Heart left ventricle (tissue), 16 donors: ENCODE measurements around the gene NEURL3. TPM values are rescaled to one million over a fixed set of nuclear protein-coding genes. Genes with fewer than 3 reads are reported as not detected.

ENCODE experiments used
- ATAC-seq, 4 donors: fragments of 200-7000 bp; cut with Tn5 transposase; one replicate each; pipeline ENCODE4 v1.9.1; 2020 to 2022; ENCODE audit warnings: moderate library complexity in 4 of 4, mild to moderate bottlenecking in 3 of 4, moderate number of reproducible peaks in 1 of 4
- DNase-seq, 5 donors: peaks; one replicate each; pipeline ENCODE4 v3.0.0-alpha.2; 2020
- H3K27ac ChIP-seq, 12 donors: fragments of 200-600 bp; sonication (generic) in 4 of 12; one replicate each; pipeline versions ENCODE4 v1.5.0 to v1.8.0; 2016 to 2022; ENCODE audit warnings: mild to moderate bottlenecking in 2 of 12
- H3K27me3 ChIP-seq, 9 donors: fragments of 200-600 bp; sonication (generic) in 2 of 9; one replicate each; pipeline versions ENCODE4 v1.5.1 to v1.8.0; 2016 to 2022; ENCODE audit warnings: mild to moderate bottlenecking in 3 of 9
- H3K36me3 ChIP-seq, 9 donors: fragments of 200-600 bp; sonication (generic) in 2 of 9; one replicate each; pipeline versions ENCODE4 v1.5.0 to v1.8.0; 2018 to 2022; ENCODE audit warnings: mild to moderate bottlenecking in 2 of 9
- H3K4me1 ChIP-seq, 12 donors: fragments of 200-600 bp; sonication (generic) in 4 of 12; one replicate each; pipeline versions ENCODE4 v1.5.0 to v1.8.0; 2016 to 2022; ENCODE audit warnings: mild to moderate bottlenecking in 3 of 12
- H3K4me3 ChIP-seq, 12 donors: fragments of 200-600 bp; sonication (generic) in 4 of 12; one replicate each; pipeline versions ENCODE4 v1.5.0 to v1.8.0; 2017 to 2022; ENCODE audit warnings: mild to moderate bottlenecking in 9 of 12, moderate library complexity in 4 of 12
- H3K9me3 ChIP-seq, 12 donors: fragments of 200-600 bp; sonication (generic) in 4 of 12; one replicate each; pipeline versions ENCODE4 v1.5.0 to v1.8.0; 2016 to 2022; ENCODE audit warnings: mild to moderate bottlenecking in 1 of 12
- CTCF ChIP-seq, 12 donors: fragments of 200-600 bp; sonication (generic) in 4 of 12; IDR thresholded peaks; one replicate each; pipeline versions ENCODE4 v1.5.0 to v1.8.0; 2018 to 2022; ENCODE audit warnings: antibody characterized with exemption in 12 of 12, mild to moderate bottlenecking in 5 of 12
- POLR2A ChIP-seq, 2 donors: fragments of 450-650 bp; IDR thresholded peaks; one replicate each; pipeline ENCODE4 v1.6.1; 2017; ENCODE audit warnings: antibody characterized with exemption in 2 of 2, mild to moderate bottlenecking in 2 of 2, moderate library complexity in 2 of 2
- WGBS, 4 donors: extraction: QIAGEN DNeasy Blood & Tissue Kit in 2 of 4; methylation state at CpG; one replicate each; pipeline versions ENCODE4 v1.1.5 to v1.1.7; 2013 to 2018; 5-methylcytosine and 5-hydroxymethylcytosine counted together
- intact Hi-C, 10 donors: fragments of 100-400 bp; cut with DNase I; formaldehyde crosslinking; loops; one replicate each; pipeline versions ENCODE4 v1.11.1 to v1.14.2; 2022
- polyA plus RNA-seq, 2 donors: library from polyadenylated mRNA; stranded (reverse); fragments of 200-250 nt; gene quantifications; one replicate each; pipeline ENCODE4 v1.2.3, GENCODE V29; 2013
- total RNA-seq, 9 donors: library from RNA; depleted of rRNA in 2 of 9; stranded (reverse); fragments of >200 nt in 2 of 9; fragmentation: NEBNext Ultra II Directional in 3 of 9; extraction: Animal tissue kit (Norgen Biotek cat#: 25700) in 3 of 9; gene quantifications; one replicate each; pipeline versions ENCODE4 v1.1.0 to v1.2.4, GENCODE V29; 2016 to 2023
- donor health status: ischemic (EF 13 %, LVEDD 7.1; RV severe dilation, severe dysfunction).
- donor health status: healthy with polysubstance abuse.
- donor health status: DM: no; HTN: yes; CAD: no.
- donor health status: DM: no; HTN: no; CAD: no.
- donor health status: ischemic (EF 25% LVEDD 6.9; RV normal size, moderate dysfunction).
- donor health status: ischemic (EF 25% LVEDD 5.7; RV mildly dilated, moderate dysfunction).
- donor health status: healthy.
- donor health status: DM: yes; HTN: yes; CAD: no.
- donor health status: ischemic (EF 35%, LVEDD 5.7; RV mildly dilated, moderate dysfunction).
- donor health status: nonischemic (EF 11% LVEDD 7.7; RV severe dilation, severe dysfunction).
- donor health status: DM: yes; HTN: yes; CAD: no.
- donor health status: PGD.
- donor health status: ischemic (EF 29% LVEDD 5.4; RV normal size, mild dysfunction).
- donor health status: nonischemic (EF 23%, LVEDD 6.1; RV moderate dilation, normal function).

Gene NEURL3
- total and polyA plus RNA-seq, 11 donors: 0.07 to 0.75 (median 0.27) TPM; not detected in 8

DNA sequence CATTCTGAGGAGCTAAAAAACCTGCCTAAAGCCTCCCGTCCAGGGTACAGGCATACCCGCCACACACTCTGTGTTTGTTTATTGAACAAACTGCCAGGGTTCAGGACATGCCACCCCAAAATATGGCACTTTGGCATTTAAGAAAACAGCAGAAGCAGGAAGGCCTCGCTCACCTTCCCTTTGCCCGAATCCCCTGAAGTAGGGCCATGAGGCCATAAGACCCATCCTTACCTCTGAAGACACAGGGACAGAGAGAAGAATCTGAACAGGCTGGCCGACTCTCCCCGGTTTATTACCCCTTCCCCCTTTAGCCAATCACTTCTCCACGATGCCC is 1.7 kb upstream of the NEURL3 start:
- no peak overlapping the region for H3K27ac ChIP-seq
- H3K4me3 ChIP-seq: no peak overlapping the region
- ATAC-seq (no peak), DNase-seq (no peak)
- intact Hi-C loops: loop anchor here (5.0 to 10.0 kb wide), 8 partner anchors 35 to 372 kb away; partner anchors contain the start of genes ASTL (in 7 of the 10), SNRNP200 (in 3 of the 10) and NCAPH (in 1 of the 10)
- no peaks in the 10 kb centered on the region for H3K27me3 ChIP-seq
- H3K9me3 ChIP-seq: no peaks in the 10 kb centered on the region
- no peaks in the 10 kb centered on the region for H3K36me3 ChIP-seq
- 95 to 98% (median 97%) methylated on average over 5 to 7 of the region's 7 CpGs for WGBS, 4 donors
- TF ChIP-seq CTCF (IDR thresholded peaks at IDR 0.05) (no peak), POLR2A (IDR thresholded peaks at IDR 0.05) (no peak)
- H3K4me1 ChIP-seq: peaks cover 0 to 35% (median 20%) of the 10 kb centered on the region in 12 donors

DNA sequence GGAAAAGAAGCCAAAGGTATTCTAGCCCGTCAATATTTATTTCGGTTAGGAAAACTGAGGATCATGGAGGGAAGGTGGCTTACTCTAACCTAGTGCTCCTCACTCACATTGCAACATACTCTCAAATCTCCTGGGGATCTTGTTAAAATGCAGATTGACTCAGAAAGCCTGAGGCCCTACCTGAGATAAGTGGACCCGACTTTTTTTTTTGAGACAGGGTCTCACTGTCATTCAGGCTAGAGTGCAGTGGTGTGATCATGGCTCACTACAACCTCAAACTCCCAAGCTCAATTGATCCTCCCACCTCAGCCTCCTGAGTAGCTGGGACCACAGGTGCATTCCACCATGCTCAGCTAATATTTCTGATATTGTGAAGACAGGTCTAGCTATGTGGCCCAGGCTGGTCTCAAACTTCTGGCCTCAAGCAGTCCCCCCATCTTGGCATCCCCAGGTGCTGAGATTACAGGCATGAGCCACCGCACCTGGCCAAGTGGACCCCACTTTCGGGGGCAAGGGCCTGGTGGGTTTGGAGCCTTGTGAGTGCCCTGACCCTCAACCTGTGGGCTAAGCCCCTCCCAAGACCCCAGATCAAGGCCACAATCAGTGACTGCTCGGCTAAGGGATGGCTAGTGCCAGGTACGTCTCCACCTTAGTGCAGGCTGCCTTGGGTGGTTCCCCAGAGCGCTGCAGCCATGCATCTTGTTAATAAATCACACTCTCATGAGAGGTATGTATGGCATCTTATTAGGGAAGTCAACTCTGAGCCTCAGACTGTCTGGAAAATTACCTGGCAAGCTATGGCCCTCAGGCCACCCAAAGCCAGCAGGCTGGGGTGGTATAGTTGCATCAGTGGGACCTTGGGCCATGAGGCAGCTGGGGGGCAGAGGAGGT is 1.1 kb upstream of the NEURL3 start:
- H3K27ac ChIP-seq: no peak overlapping the region

DNA sequence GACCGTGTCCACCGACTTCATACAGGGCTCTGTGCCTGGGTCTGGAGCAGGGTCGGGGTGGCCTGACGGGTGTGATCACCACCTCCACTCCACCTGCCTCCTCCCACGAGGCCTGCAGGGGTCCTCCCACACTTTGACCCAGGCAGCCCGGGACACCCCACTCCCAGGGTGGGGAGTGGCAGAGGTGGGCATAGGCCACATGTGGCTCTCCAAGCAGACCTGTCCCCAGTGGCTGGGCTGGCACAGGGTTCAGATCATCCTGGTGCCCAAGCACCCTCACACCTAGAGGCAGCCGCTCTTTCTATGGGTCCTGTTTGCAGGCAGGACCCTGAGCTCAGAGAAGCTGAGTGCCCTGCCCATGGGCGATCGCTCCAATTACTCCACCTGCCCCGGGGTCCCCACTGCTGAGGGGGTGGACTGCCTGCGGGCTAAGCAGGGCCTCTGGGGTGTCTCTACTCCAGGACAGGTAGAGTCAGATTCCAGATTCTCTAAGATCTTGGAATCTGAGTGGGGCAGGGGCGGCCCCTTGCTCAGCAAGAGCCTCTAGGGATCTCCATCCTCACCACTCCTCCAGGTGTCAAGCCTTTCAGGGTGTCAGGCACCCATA is 1.4 kb downstream of the NEURL3 start:
- intact Hi-C loops: loop anchor here in 6 of 10 donors (10.0 kb wide), 3 partner anchors 169 to 369 kb away; partner anchors contain the start of genes ASTL (in 4 of the 6), SNRNP200 (in 2 of the 6) and NCAPH (in 1 of the 6)
- Histone ChIP-seq H3K36me3 (no peaks in the 10 kb centered on the region), H3K4me3 (no peak overlapping the region), H3K9me3 (no peaks in the 10 kb centered on the region), H3K4me1 (peaks cover 0 to 35% (median 20%) of the 10 kb centered on the region in 12 donors), H3K27me3 (peaks cover 0 to 14% (median 8%) of the 10 kb centered on the region in 9 donors), H3K27ac (no peak overlapping the region)
- 81 to 94% (median 87%) methylated on average over 9 to 12 of the region's 12 CpGs for WGBS, 4 donors
- DNase-seq (no peak), ATAC-seq (no peak)
- no peak for TF ChIP-seq POLR2A (IDR thresholded peaks at IDR 0.05)
- TF ChIP-seq CTCF (IDR thresholded peaks at IDR 0.05): no peak

More for the DNA sequence above, 1.1 kb upstream of the NEURL3 start:
- Histone ChIP-seq H3K9me3 (no peaks in the 10 kb centered on the region), H3K27me3 (peaks cover 0 to 2% (median 0%) of the 10 kb centered on the region in 9 donors), H3K36me3 (no peaks in the 10 kb centered on the region), H3K4me1 (peaks cover 0 to 42% (median 24%) of the 10 kb centered on the region in 12 donors), H3K4me3 (no peak overlapping the region)
- TF ChIP-seq POLR2A (IDR thresholded peaks at IDR 0.05) (no peak), CTCF (IDR thresholded peaks at IDR 0.05) (no peak)
- no peak for ATAC-seq
- WGBS, 4 donors: 93 to 99% (median 96%) methylated on average over 8 of the region's 8 CpGs
- no peak for DNase-seq
- intact Hi-C loops: loop anchor here (5.0 to 10.0 kb wide), 8 partner anchors 34 to 371 kb away; partner anchors contain the start of genes ASTL (in 7 of the 10), SNRNP200 (in 3 of the 10) and NCAPH (in 1 of the 10)
